Activated effector memory CD4-positive, alpha-beta T cell treated with anti-CD3 and anti-CD28 coated beads, Interleukin-2, amount 50 U/mL, for 16 hours (primary cell): Measurements from ENCODE around the gene IFNA4.

Source experiments
- DNase-seq: peaks from one replicate; pipeline ENCODE4 v3.0.0-alpha.2; 2020

The IFNA4 gene

GRCh38 chr9:21165516-21165915 is 21.9 kb downstream of the IFNA4 start:
- DNase-seq, result no peak

GRCh38 chr9:21160178-21160577 is 27.2 kb downstream of the IFNA4 start:
- no peak for DNase-seq

GRCh38 chr9:21155501-21155900 is 31.9 kb downstream of the IFNA4 start:
- no peak for DNase-seq

- DNase-seq, result no peak
These were observed 33.3 kb downstream of the IFNA4 start for GRCh38 chr9:21154018-21154608.

GRCh38 chr9:21153336-21154017 is 33.9 kb downstream of the IFNA4 start:
- no peak for DNase-seq

- DNase-seq, result no peak
These were observed 42.8 kb downstream of the IFNA4 start for GRCh38 chr9:21144603-21145002.

- no peak for DNase-seq
These were observed 45.9 kb downstream of the IFNA4 start, which contains the start of gene IFNW1 for GRCh38 chr9:21141427-21141882. IFNW1 (minus strand) TSS chr9:21141832; CDS start chr9:21141570, 262 bp downstream.

GRCh38 chr9:21137020-21137419 is 50.4 kb downstream of the IFNA4 start:
- DNase-seq, result no peak
